HG02763 (cell line): ENCODE results near the gene ABCB11.
"Not testable (repeated sequence)": the region's sequence is repeated elsewhere in the genome, so short reads cannot be mapped to it uniquely, and the experiment has no call there.

Experiments
- ATAC-seq: cut with Tn5 transposase; IDR thresholded peaks from one replicate; pipeline ENCODE4 v1.9.1; 2021; ENCODE audit warnings: mild to moderate bottlenecking, moderate library complexity; ENCODE audit not compliant: unreplicated experiment

The ABCB11 gene

DNA sequence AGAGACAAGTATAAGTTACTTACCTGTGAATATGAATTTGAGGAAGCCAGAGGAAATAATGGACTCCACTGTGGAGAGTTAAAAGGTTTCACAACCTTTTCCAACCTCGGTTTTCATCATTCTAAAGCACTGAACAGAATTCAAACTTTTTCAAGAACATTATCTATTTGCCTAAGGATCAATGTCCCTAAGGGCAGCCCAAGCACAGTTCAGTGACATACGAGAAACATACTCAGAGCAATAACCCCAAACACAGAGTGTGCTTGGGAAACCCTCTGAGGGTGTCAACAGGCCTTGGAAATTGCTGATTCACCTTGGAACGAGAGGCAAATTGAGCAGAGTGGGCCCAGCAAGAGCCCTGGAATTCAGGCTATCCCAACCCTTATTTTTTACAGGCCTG lies at the start of gene ABCB11:
TSS of gene ABCB11 (minus strand) at position 123 of the 400 bp plus-strand sequence. CDS start 13,199 bp downstream, outside the sequence.
- no peak for ATAC-seq

GRCh38 chr2:169080250-169081069 lies 49.3 kb upstream of the ABCB11 start:
- peak; percentile 92 for ATAC-seq

GRCh38 chr2:169077674-169078240 lies 46.6 kb upstream of the ABCB11 start:
- no peak for ATAC-seq

DNA sequence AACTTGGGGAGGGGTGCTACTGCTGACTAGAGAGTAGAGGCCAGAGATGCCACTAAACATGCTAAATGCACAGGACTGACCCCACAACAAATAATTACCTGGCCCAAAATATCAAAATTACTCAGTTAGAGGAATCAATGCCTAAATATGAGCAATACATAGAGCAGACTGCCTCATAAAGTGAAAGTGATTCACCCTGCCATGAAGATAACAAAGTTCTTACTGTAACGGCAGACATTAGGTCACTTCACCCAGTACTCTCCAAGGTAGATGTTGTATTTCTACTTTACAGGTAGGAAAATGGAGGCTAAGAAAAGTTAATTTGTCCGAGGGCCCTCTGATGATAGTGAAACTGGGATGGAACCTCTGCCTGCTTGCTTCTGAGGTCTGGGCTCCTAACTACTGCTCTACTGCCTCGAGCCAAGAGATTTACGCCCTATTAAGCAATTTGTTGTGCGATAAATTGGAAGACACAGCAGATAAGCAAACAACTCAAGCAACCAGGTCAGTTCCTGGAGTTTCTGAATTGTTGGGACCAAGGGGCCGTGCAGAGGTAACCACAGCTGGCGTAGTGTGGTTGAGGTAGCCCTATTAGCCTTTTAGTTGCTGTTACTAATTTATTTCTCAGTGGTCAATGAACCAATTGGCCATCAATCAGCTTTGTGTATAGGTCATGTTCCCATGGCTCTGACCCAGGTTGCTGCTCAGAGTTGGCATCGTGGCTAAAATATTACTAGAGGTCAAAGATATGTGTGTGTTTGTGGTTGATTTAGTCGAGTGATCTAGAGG lies 43.0 kb upstream of the ABCB11 start:
- ATAC-seq: peak; percentile 42

DNA sequence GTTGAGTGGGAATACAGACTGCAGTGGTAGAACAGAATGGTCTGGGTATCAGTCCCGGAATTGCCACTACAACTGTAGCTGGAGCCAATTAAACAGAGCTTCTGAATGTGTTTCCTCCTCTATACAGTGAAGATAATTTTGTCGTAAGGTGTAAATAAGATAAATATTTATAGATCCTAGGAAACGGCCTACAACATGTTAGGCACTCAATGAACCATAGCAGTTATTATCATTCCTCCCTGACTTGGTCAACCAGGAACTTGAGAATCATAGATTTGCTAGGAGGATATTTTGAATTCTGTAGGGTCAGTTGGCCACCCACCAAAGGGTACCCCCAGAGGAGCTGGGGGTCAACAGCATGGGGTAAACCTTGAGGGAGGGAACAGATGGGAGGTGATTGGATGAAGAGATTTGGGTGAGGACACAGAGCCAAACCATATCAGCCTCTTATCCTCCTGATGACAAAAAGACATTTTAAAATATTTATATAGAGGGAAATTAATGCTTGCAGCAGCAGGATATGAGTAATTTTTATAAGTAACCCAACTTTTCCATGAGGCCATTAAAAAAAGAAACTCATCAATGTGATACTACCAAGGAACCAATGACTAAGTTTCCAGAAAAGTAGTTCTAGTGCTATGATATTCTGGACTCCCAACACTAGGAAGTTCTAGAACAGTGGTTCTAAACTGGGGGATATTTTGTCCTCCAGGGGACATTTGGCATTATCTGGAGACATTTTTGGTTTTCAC lies 42.3 kb upstream of the ABCB11 start:
- ATAC-seq: no peak

DNA sequence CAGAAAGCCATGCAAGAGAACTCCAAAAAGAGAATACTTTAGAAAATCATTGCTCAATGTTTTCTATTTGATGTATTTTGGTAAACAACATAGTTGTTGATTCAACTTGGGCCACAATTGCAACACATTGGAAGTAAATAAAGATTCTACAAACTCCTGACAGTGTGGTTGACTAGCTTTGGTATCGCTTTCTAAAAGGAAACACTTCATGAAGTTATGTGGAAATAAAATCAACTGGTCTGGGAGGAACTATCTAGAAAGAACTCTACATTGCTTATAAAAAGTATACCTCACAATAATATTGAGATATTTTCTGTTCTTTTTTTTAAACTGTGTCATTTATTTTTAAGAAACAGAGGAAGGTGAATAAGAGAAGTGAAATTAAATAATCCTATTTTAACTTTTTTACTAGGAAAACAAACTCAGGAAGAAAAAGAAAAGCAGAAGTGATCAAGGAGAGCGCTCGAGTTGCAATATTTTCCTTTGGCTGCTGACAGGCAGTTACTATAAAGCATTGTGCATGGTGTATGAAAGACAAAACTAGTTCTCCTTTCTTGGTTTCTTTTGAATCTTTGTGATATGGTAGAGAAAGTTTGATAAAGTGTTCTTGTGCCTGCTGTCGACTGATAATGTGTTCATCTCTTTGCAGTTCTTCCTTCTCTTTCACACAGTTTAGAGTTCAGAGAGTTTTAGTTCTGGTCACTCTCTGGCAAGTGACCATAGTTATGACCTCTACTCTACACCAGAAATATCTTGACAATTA lies 41.2 kb upstream of the ABCB11 start:
- ATAC-seq: peak; percentile 42

DNA sequence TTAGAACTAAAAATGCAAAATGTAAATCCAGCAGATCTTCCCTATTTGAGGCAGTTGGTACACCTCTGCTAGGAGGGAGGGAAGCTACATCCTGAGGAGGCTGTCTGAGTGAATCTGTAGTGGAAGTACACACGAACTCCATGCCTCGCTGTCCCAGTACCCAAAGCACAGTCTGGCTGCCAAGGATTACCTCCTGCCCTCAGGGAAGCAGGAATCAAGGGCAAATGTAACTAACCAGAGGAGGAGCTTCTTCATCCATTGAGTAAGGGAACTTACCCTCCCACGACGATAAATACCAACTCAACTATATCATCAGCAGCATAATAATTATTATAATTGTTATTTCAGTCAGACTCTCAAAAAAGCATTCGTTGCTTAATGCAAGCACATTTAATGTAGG lies 40.3 kb upstream of the ABCB11 start:
- ATAC-seq: no peak

- no peak for ATAC-seq
Measured at GRCh38 chr2:169069833-169070232, 38.7 kb upstream of the ABCB11 start.

DNA sequence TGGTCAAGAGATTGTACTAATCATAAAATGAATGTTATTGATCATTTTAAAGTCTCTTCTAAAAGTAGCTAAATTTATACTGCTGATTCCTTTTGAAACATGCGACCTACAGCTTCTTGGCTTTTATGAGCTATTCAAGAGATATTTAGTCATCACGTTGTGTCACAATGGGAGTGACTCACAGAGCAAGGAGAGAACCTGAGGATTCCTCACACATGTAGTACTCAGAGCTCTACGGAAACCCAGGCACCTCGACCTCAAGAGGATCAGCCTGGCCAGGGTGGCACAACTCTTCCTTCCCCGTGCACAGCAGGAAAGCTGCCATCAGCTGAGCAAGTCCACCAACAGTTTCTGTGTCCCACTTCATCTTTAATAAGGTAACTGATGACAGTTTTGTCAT lies 38.2 kb upstream of the ABCB11 start, which contains the start of gene DHRS9:
TSS of gene DHRS9 (plus strand) at position 223 of the 400 bp plus-strand sequence. CDS start 12,019 bp downstream, outside the sequence.
- ATAC-seq: no peak

DNA sequence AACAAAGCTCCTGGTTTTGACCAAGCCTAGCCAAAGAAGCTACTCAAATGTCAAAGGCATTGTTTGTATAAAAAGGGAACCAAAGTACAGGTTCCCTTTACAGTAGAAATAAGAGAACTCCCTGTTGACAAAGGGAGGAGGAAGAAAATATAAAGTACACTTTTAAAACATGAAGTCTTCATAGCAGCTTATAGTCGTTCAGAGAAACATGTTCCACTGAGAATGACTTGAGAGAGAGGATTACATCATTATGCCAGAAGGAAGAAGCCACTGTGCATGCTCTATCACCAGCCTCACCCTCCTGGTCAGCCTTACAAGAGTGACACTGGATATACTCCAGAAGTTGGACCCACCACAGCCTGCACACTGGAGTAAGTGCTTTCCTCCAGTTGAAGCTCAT lies 35.8 kb upstream of the ABCB11 start:
- no peak for ATAC-seq

- ATAC-seq: no peak
Measured at GRCh38 chr2:169065864-169066517, 34.9 kb upstream of the ABCB11 start.

- no peak for ATAC-seq
Measured at GRCh38 chr2:169065422-169065821, 34.3 kb upstream of the ABCB11 start.

DNA sequence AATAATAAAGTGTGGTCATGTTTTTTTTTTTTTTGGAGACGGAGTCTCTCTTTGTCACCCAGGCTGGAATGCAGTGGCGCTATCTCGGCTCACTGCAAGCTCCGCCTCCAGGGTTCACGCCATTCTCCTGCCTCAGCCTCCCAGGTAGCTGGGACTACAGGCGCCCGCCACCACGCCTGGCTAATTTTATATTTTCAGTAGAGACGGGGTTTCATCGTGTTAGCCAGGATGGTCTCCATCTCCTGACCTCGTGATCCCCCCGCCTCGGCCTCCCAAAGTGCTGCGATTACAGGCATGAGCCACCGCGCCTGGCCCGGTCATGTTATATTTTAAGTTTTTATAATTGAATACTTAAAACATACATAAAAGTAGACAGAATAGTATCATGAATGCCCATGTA lies 33.1 kb upstream of the ABCB11 start:
- ATAC-seq: not testable (repeated sequence)

- not testable (repeated sequence) for ATAC-seq
Measured at GRCh38 chr2:169054575-169054974, 23.5 kb upstream of the ABCB11 start.

DNA sequence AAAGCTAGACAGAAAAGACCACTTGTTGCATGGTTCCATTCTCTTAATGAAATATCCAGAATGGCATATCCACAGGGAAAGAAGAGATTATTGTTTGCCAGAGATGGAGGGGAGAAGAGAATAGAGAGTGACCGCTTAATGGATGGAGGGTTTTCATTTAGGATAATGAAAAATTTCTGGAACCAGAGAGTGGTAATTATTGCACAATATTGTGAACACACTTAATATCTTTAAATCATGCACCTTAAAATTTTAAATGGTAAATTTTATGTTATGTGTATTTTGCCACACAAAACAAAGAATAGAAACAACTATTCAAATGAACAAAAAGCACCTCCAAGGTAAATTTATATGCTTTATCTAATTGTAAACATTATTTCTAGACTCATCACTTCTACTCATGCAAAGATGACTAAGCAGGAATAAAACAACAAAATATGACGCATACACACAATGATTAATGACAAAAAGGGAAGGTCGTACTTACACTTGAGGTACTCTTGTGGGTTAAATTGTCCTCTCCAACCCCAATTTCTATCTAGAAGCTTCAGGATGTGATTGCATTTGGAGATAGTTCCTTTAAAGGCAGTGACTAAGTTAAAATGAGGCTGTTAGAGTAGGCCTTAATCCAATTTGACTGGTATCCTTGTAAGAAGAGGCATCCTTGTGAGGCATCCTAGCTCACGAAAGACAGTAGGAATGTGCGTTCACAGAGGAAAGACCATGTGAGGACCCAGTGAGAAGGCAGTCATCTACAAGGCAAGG lies 19.5 kb upstream of the ABCB11 start:
- ATAC-seq: no peak

GRCh38 chr2:169049142-169049541 lies 18.0 kb upstream of the ABCB11 start:
- no peak for ATAC-seq

GRCh38 chr2:169047256-169048250 lies 16.4 kb upstream of the ABCB11 start:
- ATAC-seq: no peak
